ENCODE results near the gene KRTAP16-1. TPM values are rescaled to one million over a fixed set of nuclear protein-coding genes. Genes with fewer than 3 reads are reported as not detected.

The KRTAP16-1 gene
- total and polyA plus RNA-seq, 2 donors (not counting 3 experiments of a cell fraction or from before 2014, with no cell fraction given), result not detected

DNA sequence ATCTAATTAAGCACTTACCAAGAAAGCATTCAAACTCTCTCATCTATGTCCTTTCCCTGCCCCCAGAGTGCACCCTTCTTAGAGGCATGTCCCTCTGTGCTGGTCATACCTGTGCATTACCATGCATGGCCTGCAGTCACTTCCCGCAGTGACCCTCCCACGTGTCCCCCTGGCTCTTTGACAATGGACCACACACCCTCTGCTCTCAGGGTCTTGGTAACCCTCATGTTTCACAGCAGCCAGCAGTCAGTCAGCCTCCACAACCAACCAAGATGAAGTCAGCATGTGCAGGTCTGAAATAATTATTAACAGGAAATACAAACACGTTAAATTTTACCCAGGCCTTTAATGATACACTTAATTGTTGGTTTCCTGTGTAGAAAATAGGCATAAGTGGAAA lies 31.4 kb upstream of the KRTAP16-1 start:
- no peak overlapping the region for H3K27ac ChIP-seq (ENCODE audit: insufficient read depth, low read depth, low read length)
- H3K27me3 ChIP-seq (ENCODE audit: control insufficient read depth in 2 of 2, insufficient read depth in 2 of 2, low read length in 2 of 2), result no peaks in the 10 kb centered on the region
- H3K9ac ChIP-seq (replicated peaks; ENCODE audit: extremely low read depth, insufficient read depth, low read length), result no peak overlapping the region
- no TSS peak for BruUV-seq (replicated peaks)
- no peaks in the 10 kb centered on the region for H3K4me1 ChIP-seq (ENCODE audit: control insufficient read depth, extremely low read depth, insufficient read depth, low read length)
- FAIRE-seq (no peak), DNase-seq (ENCODE audit: low read depth, low spot score) (no peak)
- no peaks in the 10 kb centered on the region for H3K36me3 ChIP-seq (ENCODE audit: control insufficient read depth in 2 of 2, extremely low read depth in 1 of 2, insufficient read depth in 2 of 2, low read length in 2 of 2)
- no peaks in the 10 kb centered on the region for H4K20me1 ChIP-seq (replicated peaks; ENCODE audit: control insufficient read depth, extremely low read depth, insufficient read depth, low read length)
- no peak overlapping the region for H3K4me3 ChIP-seq (replicated peaks in 1 of 3; ENCODE audit: insufficient read depth in 1 of 3, low read depth in 1 of 3, low read length in 3 of 3)
- dilution Hi-C loops (cut with MboI; ENCODE audit: extremely low pct_ligation_motif_present, low sequenced_read_pairs), result no loop called here
- H3K4me2 ChIP-seq (ENCODE audit: insufficient read depth, low read length), result no peak overlapping the region
- ChIA-PET CTCF (interaction anchor here (0.8 to 1.5 kb wide), 2 partner anchors 9 to 11 kb away, joined by 3 to 4 read pairs; no protein-coding TSS in a partner anchor), POLR2A (no interaction called here)
- no peaks in the 10 kb centered on the region for H3K9me1 ChIP-seq (replicated peaks; ENCODE audit: control insufficient read depth, extremely low read depth, insufficient read depth, low read length)
- H3K79me2 ChIP-seq (ENCODE audit: control insufficient read depth, insufficient read depth, low read length), result no peaks in the 10 kb centered on the region
- H3K9me3 ChIP-seq (replicated peaks; ENCODE audit: control insufficient read depth, insufficient read depth, low read length), result no peaks in the 10 kb centered on the region
- no peak for TF ChIP-seq GATA2 (IDR thresholded peaks at IDR 0.05; ENCODE audit: insufficient read depth, insufficient read length, low read depth, low read length)
- TF ChIP-seq EZH2 (IDR thresholded peaks at IDR 0.05; ENCODE audit: borderline replicate concordance, low read depth, low read length, severe bottlenecking), result no peak
- TF ChIP-seq MYC (IDR thresholded peaks at IDR 0.05; ENCODE audit: low read depth, low read length), result no peak
- no peak for TF ChIP-seq JUN (IDR thresholded peaks at IDR 0.05; ENCODE audit: borderline replicate concordance, insufficient read depth, insufficient read length, low read depth)
- TF ChIP-seq FOS (IDR thresholded peaks at IDR 0.05; ENCODE audit: borderline replicate concordance, insufficient read depth, low read length), result no peak
- no peak for TF ChIP-seq POLR2AphosphoS5 (IDR thresholded peaks at IDR 0.05; ENCODE audit: insufficient read depth, low read depth, low read length)
- no peak for TF ChIP-seq CTCF (IDR thresholded peaks at IDR 0.05; ENCODE audit: extremely low read depth in 1 of 2, insufficient read depth in 1 of 2, low read depth in 1 of 2, low read length in 2 of 2)
- TF ChIP-seq MAX (IDR thresholded peaks at IDR 0.05; ENCODE audit: insufficient read depth, insufficient read length), result no peak
- no peak overlapping the region for H2AFZ ChIP-seq (ENCODE audit: low read depth, low read length)
- intact Hi-C loops (cut with micrococcal nuclease), result no loop called here

Measured in endothelial cell of umbilical vein (primary cell).